A549 (cell line): Measurements from ENCODE around the gene NADK2.

Experiments
- CBX2 ChIP-seq: fragments of 200-600 bp; sonication (generic); IDR thresholded peaks from 2 replicates; pipeline ENCODE4 v1.6.1; 2016; ENCODE audit warnings: low read depth, mild to moderate bottlenecking, borderline replicate concordance
- CHD2 ChIP-seq: fragments of 150-350 bp; IDR thresholded peaks from 2 replicates; pipeline ENCODE4 v1.6.1; 2014; ENCODE audit warnings: low read length; ENCODE audit not compliant: partially characterized antibody
- EP300 ChIP-seq, 2 experiments: fragments of >200 bp; sonication (Bioruptor Twin); formaldehyde crosslinking; IDR thresholded peaks; 2 replicates in 1 of 2; 3 replicates in 1 of 2; pipeline ENCODE4 v1.6.1; 2016 to 2017
- JUN ChIP-seq, 2 experiments: fragments of >200 bp; sonication (Bioruptor Twin); formaldehyde crosslinking; IDR thresholded peaks; 2 replicates in 1 of 2; 3 replicates in 1 of 2; pipeline ENCODE4 v1.6.1; 2016 to 2017
- POLR2A ChIP-seq: IDR thresholded peaks from 2 replicates; pipeline ENCODE4 v1.6.1; 2012; ENCODE audit warnings: mild to moderate bottlenecking, low read length
- RNF2 ChIP-seq: fragments of 200-600 bp; sonication (generic); IDR thresholded peaks from 2 replicates; pipeline ENCODE4 v1.6.1; 2016; ENCODE audit warnings: low read depth, mild to moderate bottlenecking, antibody characterized with exemption, moderate library complexity, borderline replicate concordance
- SMC3 ChIP-seq: fragments of >200 bp; sonication (Bioruptor Twin); formaldehyde crosslinking; IDR thresholded peaks from 3 replicates; pipeline ENCODE4 v1.6.1; 2018; ENCODE audit warnings: inconsistent platforms
- TF ChIP-seq, protein P1 (sequence below): fragments of >200 bp; sonication (Bioruptor Twin); formaldehyde crosslinking; IDR thresholded peaks from 3 replicates; pipeline ENCODE4 v1.5.1; 2016
- TF ChIP-seq, protein P2 (sequence below): fragments of 200-600 bp; sonication (generic); IDR thresholded peaks from 2 replicates; pipeline ENCODE4 v1.6.1; 2016; ENCODE audit warnings: antibody characterized with exemption, mild to moderate bottlenecking, moderate library complexity
- TF ChIP-seq, protein P3 (sequence below): fragments of 450-650 bp; IDR thresholded peaks from 2 replicates; pipeline ENCODE4 v1.6.1; 2014; ENCODE audit warnings: antibody characterized with exemption

DNA sequence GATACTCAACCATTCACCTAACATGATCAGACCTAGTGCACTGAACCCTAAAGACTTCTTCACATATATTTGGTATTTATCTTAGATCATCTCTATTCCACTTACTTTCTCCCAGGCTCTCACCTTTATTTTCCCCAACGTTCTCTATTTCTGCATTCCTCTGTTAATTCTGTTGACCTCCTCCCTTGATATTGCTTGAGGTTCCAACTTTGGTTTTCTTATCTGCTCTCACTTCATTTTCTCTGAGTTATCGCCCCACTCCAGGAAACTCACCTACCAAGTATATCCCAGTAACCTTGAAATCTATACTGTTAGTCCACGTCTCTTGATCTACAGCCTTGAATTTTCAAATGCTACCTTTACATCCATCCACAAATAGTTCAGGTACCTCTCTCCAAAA lies 9.2 kb downstream of the NADK2 start:
- TF ChIP-seq JUN (IDR thresholded peaks at IDR 0.05), result no peak
- no peak for TF ChIP-seq RNF2
- TF ChIP-seq POLR2A, result no peak
- no peak for TF ChIP-seq EP300 (IDR thresholded peaks at IDR 0.05)
- TF ChIP-seq, protein P1, sequence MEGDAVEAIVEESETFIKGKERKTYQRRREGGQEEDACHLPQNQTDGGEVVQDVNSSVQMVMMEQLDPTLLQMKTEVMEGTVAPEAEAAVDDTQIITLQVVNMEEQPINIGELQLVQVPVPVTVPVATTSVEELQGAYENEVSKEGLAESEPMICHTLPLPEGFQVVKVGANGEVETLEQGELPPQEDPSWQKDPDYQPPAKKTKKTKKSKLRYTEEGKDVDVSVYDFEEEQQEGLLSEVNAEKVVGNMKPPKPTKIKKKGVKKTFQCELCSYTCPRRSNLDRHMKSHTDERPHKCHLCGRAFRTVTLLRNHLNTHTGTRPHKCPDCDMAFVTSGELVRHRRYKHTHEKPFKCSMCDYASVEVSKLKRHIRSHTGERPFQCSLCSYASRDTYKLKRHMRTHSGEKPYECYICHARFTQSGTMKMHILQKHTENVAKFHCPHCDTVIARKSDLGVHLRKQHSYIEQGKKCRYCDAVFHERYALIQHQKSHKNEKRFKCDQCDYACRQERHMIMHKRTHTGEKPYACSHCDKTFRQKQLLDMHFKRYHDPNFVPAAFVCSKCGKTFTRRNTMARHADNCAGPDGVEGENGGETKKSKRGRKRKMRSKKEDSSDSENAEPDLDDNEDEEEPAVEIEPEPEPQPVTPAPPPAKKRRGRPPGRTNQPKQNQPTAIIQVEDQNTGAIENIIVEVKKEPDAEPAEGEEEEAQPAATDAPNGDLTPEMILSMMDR, result no peak
- no peak for TF ChIP-seq CBX2
- TF ChIP-seq, protein P2, sequence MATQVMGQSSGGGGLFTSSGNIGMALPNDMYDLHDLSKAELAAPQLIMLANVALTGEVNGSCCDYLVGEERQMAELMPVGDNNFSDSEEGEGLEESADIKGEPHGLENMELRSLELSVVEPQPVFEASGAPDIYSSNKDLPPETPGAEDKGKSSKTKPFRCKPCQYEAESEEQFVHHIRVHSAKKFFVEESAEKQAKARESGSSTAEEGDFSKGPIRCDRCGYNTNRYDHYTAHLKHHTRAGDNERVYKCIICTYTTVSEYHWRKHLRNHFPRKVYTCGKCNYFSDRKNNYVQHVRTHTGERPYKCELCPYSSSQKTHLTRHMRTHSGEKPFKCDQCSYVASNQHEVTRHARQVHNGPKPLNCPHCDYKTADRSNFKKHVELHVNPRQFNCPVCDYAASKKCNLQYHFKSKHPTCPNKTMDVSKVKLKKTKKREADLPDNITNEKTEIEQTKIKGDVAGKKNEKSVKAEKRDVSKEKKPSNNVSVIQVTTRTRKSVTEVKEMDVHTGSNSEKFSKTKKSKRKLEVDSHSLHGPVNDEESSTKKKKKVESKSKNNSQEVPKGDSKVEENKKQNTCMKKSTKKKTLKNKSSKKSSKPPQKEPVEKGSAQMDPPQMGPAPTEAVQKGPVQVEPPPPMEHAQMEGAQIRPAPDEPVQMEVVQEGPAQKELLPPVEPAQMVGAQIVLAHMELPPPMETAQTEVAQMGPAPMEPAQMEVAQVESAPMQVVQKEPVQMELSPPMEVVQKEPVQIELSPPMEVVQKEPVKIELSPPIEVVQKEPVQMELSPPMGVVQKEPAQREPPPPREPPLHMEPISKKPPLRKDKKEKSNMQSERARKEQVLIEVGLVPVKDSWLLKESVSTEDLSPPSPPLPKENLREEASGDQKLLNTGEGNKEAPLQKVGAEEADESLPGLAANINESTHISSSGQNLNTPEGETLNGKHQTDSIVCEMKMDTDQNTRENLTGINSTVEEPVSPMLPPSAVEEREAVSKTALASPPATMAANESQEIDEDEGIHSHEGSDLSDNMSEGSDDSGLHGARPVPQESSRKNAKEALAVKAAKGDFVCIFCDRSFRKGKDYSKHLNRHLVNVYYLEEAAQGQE, result no peak
- TF ChIP-seq, protein P3, sequence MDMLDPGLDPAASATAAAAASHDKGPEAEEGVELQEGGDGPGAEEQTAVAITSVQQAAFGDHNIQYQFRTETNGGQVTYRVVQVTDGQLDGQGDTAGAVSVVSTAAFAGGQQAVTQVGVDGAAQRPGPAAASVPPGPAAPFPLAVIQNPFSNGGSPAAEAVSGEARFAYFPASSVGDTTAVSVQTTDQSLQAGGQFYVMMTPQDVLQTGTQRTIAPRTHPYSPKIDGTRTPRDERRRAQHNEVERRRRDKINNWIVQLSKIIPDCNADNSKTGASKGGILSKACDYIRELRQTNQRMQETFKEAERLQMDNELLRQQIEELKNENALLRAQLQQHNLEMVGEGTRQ, result no peak
- no peak for TF ChIP-seq SMC3
- TF ChIP-seq CHD2, result no peak
